ENCODE measurements around the gene LHX2.

LHX2 gene

GRCh38 chr9:123999661-124000060 is 11.9 kb upstream of the LHX2 start:
- no peak for DNase-seq

DNA sequence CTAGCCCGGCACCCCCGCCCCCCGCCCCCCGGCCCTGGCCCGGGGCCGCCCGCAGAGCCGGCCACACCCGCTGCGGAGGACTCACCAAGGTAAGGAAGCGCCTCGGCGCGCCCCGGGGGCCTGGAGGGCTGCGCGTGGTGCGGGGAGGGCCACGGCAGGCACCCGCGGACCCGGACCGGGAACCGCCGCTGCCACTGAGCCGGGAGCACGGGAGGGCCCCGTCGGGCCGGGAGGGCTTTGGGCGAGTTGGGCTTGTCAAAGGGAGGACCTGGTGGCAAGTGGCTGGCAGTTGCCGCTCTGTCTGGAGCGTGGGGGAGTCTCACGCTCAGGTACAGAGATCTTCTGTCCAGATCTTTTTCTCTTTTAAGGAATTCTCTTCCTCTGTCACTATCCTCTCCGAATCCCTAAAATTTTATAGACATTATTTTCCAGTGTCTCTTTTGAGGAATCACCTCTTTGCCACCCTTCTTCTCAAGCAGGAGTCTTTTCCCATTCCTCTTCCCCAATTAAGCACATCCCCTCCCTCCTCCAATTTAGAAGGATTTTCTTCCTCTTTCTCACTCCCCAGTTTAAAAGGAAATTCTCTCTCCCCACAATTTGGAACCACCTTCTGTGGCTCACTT is 11.3 kb upstream of the LHX2 start:
- DNase-seq = no peak

DNA sequence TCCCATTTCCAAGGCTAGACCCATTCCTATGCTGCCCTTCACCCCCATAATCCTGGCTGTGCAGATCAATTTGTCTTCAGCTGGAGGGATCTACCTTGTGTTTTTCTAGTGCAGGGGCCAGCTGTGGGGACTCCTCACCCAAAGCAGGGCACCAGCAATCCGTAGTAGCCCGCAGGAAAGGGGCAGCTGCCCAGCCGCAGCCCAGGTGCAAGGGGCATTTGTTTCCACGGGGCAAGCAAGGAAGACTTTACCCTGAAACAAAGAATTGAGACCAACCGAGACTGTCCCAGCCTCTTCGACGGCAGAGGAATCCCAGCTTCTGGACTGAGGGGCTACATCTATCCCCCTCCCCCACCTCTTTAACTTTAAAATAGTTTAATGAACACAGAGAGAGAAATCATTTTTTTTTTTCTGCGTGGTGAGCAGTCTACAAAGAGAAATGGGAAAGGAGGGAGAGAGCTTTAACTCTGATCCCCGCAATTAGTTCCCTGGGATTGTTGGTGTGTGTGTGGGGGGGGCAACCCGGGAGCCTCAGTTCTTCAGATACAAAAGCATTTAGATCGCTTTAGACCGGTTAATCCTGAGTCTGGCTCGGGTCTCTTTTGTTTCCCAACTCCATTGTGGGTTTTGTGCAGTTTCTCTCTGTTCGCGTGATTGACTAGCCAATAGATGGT is 10.6 kb upstream of the LHX2 start:
- DNase-seq = no peak

DNA sequence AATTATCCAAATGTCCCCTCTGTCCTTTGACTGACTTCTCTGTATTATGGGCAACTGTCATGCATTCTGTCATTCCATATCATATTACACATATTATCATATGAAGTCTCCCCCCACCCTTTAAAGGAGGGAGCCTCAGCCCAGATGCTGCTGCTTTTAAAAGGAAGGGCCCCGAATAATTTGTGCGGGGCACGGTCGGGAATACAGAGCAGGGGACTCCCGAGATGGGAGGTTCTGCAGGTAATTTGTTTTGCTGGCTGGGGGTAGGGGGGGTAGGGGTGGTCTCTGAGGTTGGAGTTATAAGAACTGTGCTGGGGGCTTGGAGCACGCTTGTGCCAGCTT is 10.1 kb upstream of the LHX2 start:
- no peak for DNase-seq

DNA sequence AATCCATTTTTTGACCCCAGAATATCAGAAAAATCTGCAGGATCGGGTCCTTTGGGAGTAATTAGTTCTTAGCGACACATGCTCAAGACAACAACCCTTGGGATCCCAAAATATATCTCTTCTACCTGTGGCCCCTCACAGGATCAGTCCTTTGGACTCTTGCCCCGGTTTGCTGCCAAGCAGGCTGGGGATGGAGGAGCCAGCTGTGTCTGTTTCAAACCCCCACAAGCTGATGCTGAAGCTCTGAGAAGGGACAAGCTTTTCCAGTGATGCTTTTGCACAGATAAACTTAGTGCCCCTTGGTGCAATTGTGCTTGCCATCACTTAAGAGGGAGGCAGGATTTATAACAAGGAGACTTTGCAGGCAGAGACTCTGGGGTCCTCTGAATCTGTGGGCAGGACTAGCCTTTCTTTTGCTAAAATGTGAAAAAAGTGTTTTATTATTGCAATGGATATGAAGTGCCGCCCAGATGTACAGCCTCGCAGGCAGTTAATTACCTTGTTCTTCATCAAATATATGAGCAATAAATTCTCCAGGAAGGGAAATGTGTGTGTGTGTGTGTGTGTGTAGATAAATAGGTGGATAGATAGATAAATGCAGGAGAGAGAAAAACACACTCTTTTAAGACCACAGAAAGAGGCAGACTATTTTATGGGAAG is 9.6 kb upstream of the LHX2 start:
- no peak for DNase-seq

- no peak for DNase-seq
Observed at GRCh38 chr9:124003636-124004349, 7.8 kb upstream of the LHX2 start.

- no peak for DNase-seq
Observed at GRCh38 chr9:124004593-124004992, 7.0 kb upstream of the LHX2 start.

DNA sequence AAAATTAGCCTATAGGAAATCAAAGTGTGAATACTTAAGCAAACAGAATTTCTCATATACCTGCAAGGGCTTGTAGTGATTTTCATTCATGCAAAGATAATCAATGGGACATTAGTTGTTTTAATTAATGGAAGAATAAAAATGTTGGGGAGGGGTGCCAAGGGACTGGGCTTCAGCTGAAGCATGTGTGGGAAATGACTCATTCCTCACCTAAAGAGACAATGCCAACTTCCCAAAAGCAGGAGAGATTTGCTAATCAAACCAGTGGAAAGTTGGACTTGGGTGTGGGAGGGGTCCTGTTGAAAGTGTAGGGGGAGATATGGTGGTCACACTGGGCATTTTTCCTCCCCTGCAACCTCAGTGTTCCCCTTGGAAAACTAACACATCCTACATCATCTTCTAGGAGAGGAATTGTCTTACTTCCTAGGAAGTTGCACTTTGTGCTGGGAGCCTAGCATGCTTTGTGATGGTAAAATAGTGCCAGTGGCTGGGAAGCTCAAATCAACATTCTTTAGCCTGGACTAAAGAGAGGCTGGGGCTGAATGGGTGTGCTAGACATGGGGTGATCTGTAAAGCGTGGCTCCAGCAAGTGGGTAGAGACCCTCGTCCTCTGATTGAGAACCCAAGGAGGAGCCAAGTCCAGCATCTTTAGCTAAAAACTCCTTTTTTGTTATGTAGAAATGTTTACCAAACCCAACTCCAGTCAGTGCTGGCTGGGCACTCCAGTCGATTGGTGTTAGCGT is 6.4 kb upstream of the LHX2 start:
- no peak for DNase-seq

DNA sequence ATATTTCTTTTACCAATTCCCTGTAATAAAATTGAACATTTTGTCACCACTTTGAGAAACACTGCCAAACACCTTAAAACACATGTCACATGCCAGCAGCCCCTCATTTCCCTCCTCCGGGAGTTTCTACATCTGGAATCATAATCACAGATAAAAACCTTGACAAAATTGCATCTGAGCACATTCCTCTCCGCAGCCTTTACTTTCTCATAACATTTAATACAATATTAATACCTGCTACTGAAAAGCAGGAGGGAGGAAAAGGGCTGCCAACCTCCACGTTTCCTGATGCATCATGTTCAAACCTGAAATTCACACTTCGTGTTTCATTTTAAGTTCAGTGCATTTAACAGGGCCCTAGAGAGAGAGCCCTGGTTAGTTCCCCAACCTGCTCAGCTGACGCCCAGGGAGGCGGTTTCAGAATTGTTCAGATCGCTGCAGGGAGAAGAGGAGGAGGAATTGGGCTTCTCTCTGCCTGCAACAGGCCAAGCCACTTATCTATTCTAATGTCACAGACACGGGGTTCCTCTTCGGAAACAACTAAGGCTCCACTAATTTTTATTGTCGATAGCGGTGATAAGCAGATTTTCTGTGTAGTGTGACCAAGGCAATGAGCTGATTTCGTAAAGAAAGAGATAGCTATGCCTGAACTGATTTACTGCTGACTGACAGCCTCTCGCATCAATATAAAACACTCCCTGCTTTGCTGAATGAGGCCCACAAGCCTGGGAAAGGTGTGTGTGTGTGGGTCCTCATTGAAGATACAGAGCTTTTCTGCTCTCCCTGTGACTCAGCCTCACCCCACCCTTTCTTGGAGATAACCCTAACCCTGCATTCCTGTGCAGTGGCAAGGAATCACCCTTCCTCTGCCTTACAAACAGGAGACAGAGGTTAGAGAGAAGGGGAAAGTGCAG is 4.9 kb upstream of the LHX2 start:
- DNase-seq = no peak

DNA sequence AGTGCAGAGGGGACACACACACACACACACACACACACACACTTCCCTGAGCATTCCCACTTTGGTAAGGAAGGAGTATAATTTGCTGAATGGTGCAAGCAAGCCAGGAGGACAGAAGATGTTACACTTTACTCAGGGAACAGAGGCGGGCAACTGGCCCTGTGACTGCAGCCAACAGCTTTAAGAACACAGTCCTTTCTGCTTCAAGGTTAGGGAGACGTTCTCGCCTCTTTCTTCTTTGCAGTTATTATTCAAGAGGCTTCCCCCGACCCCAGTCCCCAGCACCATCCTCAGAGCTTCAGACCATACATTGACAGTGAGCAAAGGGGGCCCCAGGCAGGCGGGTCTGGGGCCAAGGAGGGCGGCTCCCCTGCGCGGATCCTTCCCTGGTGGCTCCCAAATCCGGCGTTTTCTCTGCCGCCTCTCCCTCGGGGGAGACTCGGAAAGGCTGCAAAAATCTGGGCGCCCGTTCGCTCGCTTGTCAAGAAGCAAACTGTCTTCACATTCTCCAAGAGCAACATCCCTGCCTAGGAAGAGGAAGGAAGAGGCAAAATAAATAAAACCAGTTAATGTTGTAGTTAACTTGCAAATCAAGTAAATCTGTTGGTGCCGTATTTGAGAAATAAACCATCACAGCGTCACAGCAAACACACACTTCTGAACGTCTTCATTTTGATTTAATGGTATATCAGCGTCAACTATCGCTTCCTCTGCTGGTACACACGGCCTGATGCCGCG is 3.8 kb upstream of the LHX2 start:
- DNase-seq = no peak

DNA sequence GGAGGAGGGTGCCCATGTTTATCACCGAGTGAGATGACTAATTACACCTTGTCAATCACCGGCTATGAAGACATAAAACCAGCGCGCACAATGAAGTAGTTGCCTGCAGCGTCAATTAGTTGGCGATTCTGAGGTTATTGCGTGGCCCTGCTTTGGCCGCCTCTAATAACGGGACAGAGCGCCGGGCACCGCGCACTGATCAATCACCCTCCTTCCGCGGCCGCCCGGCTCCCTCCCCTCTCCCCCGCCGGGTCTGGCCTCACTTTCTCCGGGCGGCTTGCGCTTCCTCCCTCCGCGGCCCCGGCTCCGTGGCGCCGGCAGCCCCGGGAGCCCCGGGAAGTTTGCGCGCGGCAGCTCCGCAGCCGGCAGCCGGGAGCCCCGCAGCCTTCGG is 3.3 kb upstream of the LHX2 start:
- no peak for DNase-seq

GRCh38 chr9:124008694-124009530 is 2.7 kb upstream of the LHX2 start:
- DNase-seq = no peak

DNA sequence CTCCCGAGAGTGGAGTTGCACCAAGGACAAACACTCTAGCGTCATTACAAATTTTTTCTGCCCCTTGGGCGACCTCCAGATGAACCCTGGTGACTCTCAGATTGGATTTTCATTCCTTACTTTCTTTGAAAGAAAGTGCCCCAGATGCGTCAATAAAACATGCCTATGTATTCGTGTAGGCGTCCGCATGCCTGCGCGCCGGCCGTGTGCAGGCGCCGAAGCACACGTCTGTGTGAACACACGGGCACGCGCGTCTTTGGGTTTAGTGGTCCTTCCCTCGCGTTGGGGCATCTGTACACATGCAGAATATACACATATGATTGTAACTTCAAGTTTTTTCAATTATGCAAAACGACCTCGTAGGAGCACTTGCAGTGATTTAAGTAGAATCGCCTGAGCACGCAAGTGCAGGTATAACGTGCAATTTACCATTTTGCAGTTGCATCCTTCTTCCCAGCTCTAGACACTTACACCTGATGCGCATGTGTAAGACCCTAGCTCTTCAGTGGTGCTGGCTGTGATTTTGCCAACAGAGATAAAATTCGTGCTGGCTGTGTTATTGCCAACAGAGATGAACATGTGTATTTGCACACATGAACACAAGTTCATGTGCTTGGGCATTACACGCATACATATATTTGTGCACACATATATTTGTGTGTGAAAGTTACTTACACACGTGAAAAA is 1.9 kb upstream of the LHX2 start:
- no peak for DNase-seq

- no peak for DNase-seq
Observed at GRCh38 chr9:124010303-124010664, 1.3 kb upstream of the LHX2 start.

DNA sequence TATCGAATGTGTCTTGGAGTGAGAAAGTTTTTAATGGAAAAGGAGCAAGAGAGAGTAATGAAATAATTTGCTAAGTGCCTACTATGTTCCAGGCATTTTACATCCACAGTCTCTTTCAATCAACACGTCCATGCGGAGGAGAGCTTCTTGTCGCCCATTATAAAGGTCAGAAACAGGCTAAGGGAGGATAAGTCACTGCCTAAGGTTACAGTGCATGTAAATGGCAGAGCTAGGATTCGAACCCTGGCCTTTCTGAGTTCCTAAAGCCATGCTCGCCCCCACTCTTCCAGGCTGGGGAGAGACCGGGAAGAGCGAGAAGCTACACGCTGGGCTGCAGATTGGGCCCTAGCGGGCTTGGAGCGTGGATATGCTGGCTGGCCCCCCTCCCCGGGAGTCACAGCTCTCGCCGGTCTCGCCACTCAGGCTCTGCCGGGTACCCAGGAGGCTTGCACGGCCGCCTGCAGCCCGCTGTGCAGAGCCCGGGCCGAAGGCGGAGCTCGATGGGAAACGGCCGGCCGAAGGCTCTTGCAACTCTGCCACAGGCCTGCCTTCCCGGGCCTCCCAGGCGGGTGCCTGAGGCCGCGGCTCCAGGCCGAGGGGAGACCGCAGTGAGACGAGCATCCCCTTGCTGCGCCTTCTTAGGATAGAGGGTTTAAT is 775 bp upstream of the LHX2 start:
- peak; percentile 23 for DNase-seq

- no peak for DNase-seq
Observed at GRCh38 chr9:124012368-124013301, 1.1 kb downstream of the LHX2 start.

DNA sequence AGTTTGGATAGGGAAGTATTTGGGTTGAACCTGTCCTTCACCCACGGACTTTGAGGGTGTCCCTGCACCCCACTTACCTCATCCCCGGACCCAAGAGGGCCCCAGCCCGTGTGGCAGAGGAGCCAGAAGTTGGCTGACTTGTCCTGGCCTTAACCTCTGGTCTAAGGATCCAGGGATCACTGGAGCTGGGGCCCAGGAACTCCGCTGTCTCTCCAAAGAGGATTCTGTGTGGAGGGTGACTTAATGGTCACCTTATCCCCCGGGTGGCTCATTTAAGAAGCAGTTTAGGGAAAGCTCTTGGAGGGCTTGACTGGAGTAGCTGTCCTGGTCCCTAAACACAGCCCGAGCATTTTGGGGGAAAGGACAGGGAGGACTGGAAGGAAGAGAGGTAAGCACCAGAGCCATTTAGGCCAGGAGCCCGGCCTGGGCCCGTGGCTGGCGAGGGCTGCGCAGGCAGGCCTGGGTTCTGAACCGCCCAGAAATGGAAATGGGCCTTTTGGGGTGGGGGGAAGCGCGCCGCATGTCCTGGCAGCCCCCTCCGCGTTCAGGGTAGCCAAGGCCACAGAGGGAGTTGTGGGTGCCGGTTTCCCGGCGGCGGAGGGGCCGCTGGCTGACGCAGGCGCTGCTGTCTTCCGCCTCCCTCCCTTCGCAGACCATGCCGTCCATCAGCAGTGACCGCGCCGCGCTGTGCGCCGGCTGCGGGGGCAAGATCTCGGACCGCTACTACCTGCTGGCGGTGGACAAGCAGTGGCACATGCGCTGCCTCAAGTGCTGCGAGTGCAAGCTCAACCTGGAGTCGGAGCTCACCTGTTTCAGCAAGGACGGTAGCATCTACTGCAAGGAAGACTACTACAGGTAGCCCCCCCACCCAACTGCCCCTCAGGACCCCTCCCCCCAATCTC is 2.0 kb downstream of the LHX2 start:
- DNase-seq = no peak
